OCI-LY7 (cell line): ENCODE data around the gene HMGB4. TPM values are rescaled to one million over a fixed set of nuclear protein-coding genes. Genes with fewer than 3 reads are reported as not detected.

ENCODE experiments used
- BruUV-seq: library from RNA; stranded (reverse); fragments of 400-500 nt; replicated peaks from 2 replicates; lab custom pipeline; 2021; lab: Mats Ljungman, UMichigan
- CTCF ChIA-PET: fragments of 300-600 bp; sonication (Branson Sonifier 250); formaldehyde crosslinking; loops from one replicate; lab custom pipeline; 2022; ENCODE audit warnings: antibody characterized with exemption; ENCODE audit not compliant: unreplicated experiment; lab: Charles Lee
- POLR2A ChIA-PET: fragments of 300-600 bp; sonication (Branson Sonifier 250); formaldehyde crosslinking; loops from one replicate; lab custom pipeline; 2022; ENCODE audit warnings: antibody characterized with exemption; lab: Charles Lee
- DNase-seq: peaks from one replicate; pipeline ENCODE4 v3.0.0-alpha.2; 2015; ENCODE audit warnings: low spot score
- H2AFZ ChIP-seq: fragments of 200-600 bp; sonication (generic), shearing (Covaris generic); 2 replicates; pipeline ENCODE4 v1.6.1; 2014; ENCODE audit warnings: mild to moderate bottlenecking, antibody characterized with exemption, low read length, moderate library complexity
- H3K27ac ChIP-seq: fragments of 200-600 bp; sonication (generic); 2 replicates; pipeline ENCODE4 v1.5.1; 2014; ENCODE audit warnings: mixed run types, low read depth, mild to moderate bottlenecking, moderate library complexity, low read length, inconsistent platforms; ENCODE audit not compliant: poor library complexity, severe bottlenecking
- H3K36me3 ChIP-seq: fragments of 200-600 bp; sonication (generic); 2 replicates; pipeline ENCODE4 v1.6.1; 2014; ENCODE audit warnings: mild to moderate bottlenecking, antibody characterized with exemption, low read length, moderate library complexity, mixed read lengths; ENCODE audit not compliant: insufficient read depth
- H3K4me1 ChIP-seq: fragments of 200-600 bp; sonication (generic); 2 replicates; pipeline ENCODE4 v1.5.1; 2014; ENCODE audit warnings: mild to moderate bottlenecking, low read length; ENCODE audit not compliant: insufficient read depth, poor library complexity, severe bottlenecking
- H3K4me2 ChIP-seq: fragments of 200-600 bp; sonication (generic); 2 replicates; pipeline ENCODE4 v1.6.1; 2014; ENCODE audit warnings: mild to moderate bottlenecking, low read length
- H3K4me3 ChIP-seq: fragments of 200-600 bp; sonication (generic); 2 replicates; pipeline ENCODE4 v1.5.1; 2014; ENCODE audit warnings: mild to moderate bottlenecking, low read depth, low read length; ENCODE audit not compliant: poor library complexity, severe bottlenecking
- H3K79me2 ChIP-seq: fragments of 200-600 bp; sonication (generic); 2 replicates; pipeline ENCODE4 v1.6.1; 2016; ENCODE audit warnings: low read depth, mild to moderate bottlenecking, low read length, moderate library complexity, mixed read lengths; ENCODE audit not compliant: insufficient read depth
- H3K9me2 ChIP-seq: fragments of 200-600 bp; sonication (generic); 2 replicates; pipeline ENCODE4 v1.6.1; 2016; ENCODE audit warnings: mild to moderate bottlenecking, low read length, mixed read lengths; ENCODE audit not compliant: insufficient read depth
- H3K9me3 ChIP-seq: fragments of 200-600 bp; sonication (generic); 2 replicates; pipeline ENCODE4 v1.6.1; 2014; ENCODE audit warnings: mild to moderate bottlenecking, mixed run types, low read length, mixed read lengths
- H4K20me1 ChIP-seq: fragments of 200-600 bp; sonication (generic); 2 replicates; pipeline ENCODE4 v1.6.1; 2014; ENCODE audit warnings: mild to moderate bottlenecking, antibody characterized with exemption, low read length, moderate library complexity, mixed read lengths; ENCODE audit not compliant: insufficient read depth
- CTCF ChIP-seq: fragments of 200-600 bp; sonication (generic); conservative IDR thresholded peaks from 2 replicates; pipeline ENCODE4 v1.5.1; 2014; ENCODE audit warnings: mild to moderate bottlenecking, antibody characterized with exemption, low read length, moderate library complexity, mixed read lengths
- EZH2phosphoT487 ChIP-seq: fragments of 200-600 bp; sonication (generic); IDR thresholded peaks from 2 replicates; pipeline ENCODE4 v1.6.1; 2018; ENCODE audit warnings: low read depth, borderline replicate concordance, mild to moderate bottlenecking, mixed run types, antibody characterized with exemption, low read length, moderate library complexity, mixed read lengths
- intact Hi-C: fragments of 100-400 bp; cut with micrococcal nuclease; formaldehyde crosslinking; loops from one replicate; pipeline ENCODE4 v1.10.0; 2022; ENCODE audit not compliant: unreplicated experiment
- total RNA-seq, 2 experiments: library from RNA; depleted of rRNA in 1 of 2; stranded (reverse); fragments of >200 nt in 1 of 2; shearing (Covaris generic) in 1 of 2; gene quantifications; 2 replicates each; pipeline ENCODE4 v1.2.3, GENCODE V29; 2014 to 2022

The HMGB4 gene
- total RNA-seq, 2 experiments from 2014 or later: not detected

GRCh38 chr1:33836911-33837310 lies 27.0 kb upstream of the HMGB4 start:
- no peak for DNase-seq
- Histone ChIP-seq H3K27ac (no peak overlapping the region), H3K9me3 (no peaks in the 10 kb centered on the region), H3K36me3 (no peaks in the 10 kb centered on the region), H2AFZ (no peak overlapping the region), H3K4me3 (no peak overlapping the region), H3K9me2 (no peaks in the 10 kb centered on the region), H3K4me1 (no peaks in the 10 kb centered on the region), H4K20me1 (no peaks in the 10 kb centered on the region), H3K79me2 (no peaks in the 10 kb centered on the region), H3K4me2 (no peak overlapping the region)
- no peak for TF ChIP-seq CTCF
- no peak for TF ChIP-seq EZH2phosphoT487
- no TSS peak for BruUV-seq
- ChIA-PET CTCF (no interaction called here), POLR2A (no interaction called here)
- intact Hi-C loops: no loop called here

DNA sequence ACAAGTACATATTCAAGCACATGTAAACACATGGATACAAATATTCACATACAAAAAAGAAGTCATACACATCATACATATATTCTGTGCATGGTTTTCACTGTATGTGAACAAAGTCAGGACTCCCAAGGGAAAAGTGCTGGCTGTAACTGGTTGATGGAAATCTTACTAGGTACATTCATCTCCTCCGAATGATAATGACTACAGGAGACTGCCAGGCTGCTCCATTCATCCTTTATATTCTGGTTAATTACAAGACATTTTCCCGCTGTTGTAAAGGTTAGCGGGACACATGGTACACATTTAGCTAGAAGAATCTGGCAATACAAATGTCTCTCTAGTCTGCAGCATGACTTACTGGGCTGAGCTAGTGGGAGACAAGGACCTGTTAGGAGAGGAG lies 26.2 kb upstream of the HMGB4 start:
- no peak for DNase-seq
- intact Hi-C loops: no loop called here
- H3K79me2 ChIP-seq: no peaks in the 10 kb centered on the region
- ChIA-PET POLR2A (no interaction called here), CTCF (no interaction called here)
- BruUV-seq: no TSS peak
- no peak overlapping the region for H3K4me2 ChIP-seq
- no peak for TF ChIP-seq CTCF
- TF ChIP-seq EZH2phosphoT487: no peak
- no peak overlapping the region for H2AFZ ChIP-seq
- H4K20me1 ChIP-seq: no peaks in the 10 kb centered on the region
- no peaks in the 10 kb centered on the region for H3K9me2 ChIP-seq
- no peaks in the 10 kb centered on the region for H3K4me1 ChIP-seq
- H3K27ac ChIP-seq: no peak overlapping the region
- H3K36me3 ChIP-seq: no peaks in the 10 kb centered on the region
- no peaks in the 10 kb centered on the region for H3K9me3 ChIP-seq
- H3K4me3 ChIP-seq: no peak overlapping the region

DNA sequence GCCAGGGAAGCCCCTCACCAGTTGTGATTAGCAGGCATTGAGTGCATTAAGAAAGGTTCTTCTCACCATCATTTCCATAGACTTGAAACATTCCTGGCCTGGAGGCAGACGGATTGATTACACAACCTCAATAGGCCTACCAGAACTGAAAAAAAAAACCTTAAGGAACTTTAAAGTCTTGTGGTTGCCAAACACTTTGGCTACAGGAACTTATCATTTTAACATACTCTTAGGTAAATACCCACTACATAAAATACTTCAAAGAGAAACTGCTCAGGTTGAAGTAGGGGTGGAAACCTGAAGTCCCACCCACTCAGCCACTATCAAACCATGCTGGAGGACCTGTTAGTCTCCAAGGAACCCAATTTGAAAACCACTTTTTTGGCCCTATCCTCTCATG lies 22.4 kb upstream of the HMGB4 start:
- Histone ChIP-seq H3K36me3 (no peaks in the 10 kb centered on the region), H3K27ac (no peak overlapping the region), H3K4me1 (no peaks in the 10 kb centered on the region), H3K4me2 (no peak overlapping the region), H3K4me3 (no peak overlapping the region), H3K9me2 (no peaks in the 10 kb centered on the region), H3K9me3 (no peaks in the 10 kb centered on the region), H2AFZ (no peak overlapping the region), H4K20me1 (no peaks in the 10 kb centered on the region), H3K79me2 (no peaks in the 10 kb centered on the region)
- DNase-seq: no peak
- intact Hi-C loops: no loop called here
- ChIA-PET CTCF (no interaction called here), POLR2A (no interaction called here)
- no peak for TF ChIP-seq EZH2phosphoT487
- no peak for TF ChIP-seq CTCF
- no TSS peak for BruUV-seq
